B cell (primary cell): ENCODE data around the gene POLRMT. TPM values are rescaled to one million over a fixed set of nuclear protein-coding genes. Genes with fewer than 3 reads are reported as not detected.
A peak's percentile ranks its signal among the peaks of the same experiment; 100 is the strongest.

Experiments
- ATAC-seq: fragments of 200-7000 bp; cut with Tn5 transposase; one replicate; pipeline ENCODE4 v1.10.0; 2021; ENCODE audit warnings: low read depth, mild to moderate bottlenecking, moderate number of reproducible peaks, moderate library complexity
- CTCF ChIA-PET: fragments of 350-600 bp; sonication (Branson Sonifier 250); formaldehyde crosslinking; loops from one replicate; lab custom pipeline; 2021; ENCODE audit warnings: antibody characterized with exemption, inconsistent platforms; lab: Charles Lee
- POLR2A ChIA-PET: fragments of 350-600 bp; sonication (Branson Sonifier 250); formaldehyde crosslinking; loops from one replicate; lab custom pipeline; 2021; ENCODE audit warnings: antibody characterized with exemption; lab: Charles Lee
- DNase-seq: peaks from one replicate; pipeline ENCODE4 v3.0.0; 2013
- H2AFZ ChIP-seq: 2 replicates; pipeline ENCODE4 v1.6.1; 2012; ENCODE audit warnings: mild to moderate bottlenecking, low read depth, low read length; ENCODE audit not compliant: insufficient read depth, poor library complexity, severe bottlenecking
- H3K27ac ChIP-seq, 2 donors: 1 replicate in 1 of 2; 2 replicates in 1 of 2; pipeline ENCODE4 v1.5.1; 2012 to 2013; ENCODE audit warnings: low read length in 2 of 2, mild to moderate bottlenecking in 2 of 2, moderate library complexity in 1 of 2
- H3K27me3 ChIP-seq, 4 experiments: fragments of 200-600 bp in 1 of 4; sonication (generic) in 1 of 4; replicated peaks in 1 of 4; 1 replicate in 2 of 4; 2 replicates in 2 of 4; pipeline versions ENCODE4 v1.6.1 to v1.7.0; 2013 to 2016; ENCODE audit warnings: low read length in 3 of 4, mild to moderate bottlenecking in 2 of 4, mixed read lengths in 1 of 4, moderate library complexity in 1 of 4; ENCODE audit not compliant: insufficient read depth in 4 of 4, control insufficient read depth in 3 of 4; ENCODE audit errors: control extremely low read depth in 1 of 4
- H3K36me3 ChIP-seq, 2 experiments: replicated peaks in 1 of 2; 1 replicate in 1 of 2; 2 replicates in 1 of 2; pipeline versions ENCODE4 v1.6.1 to v1.7.1; 2013; ENCODE audit warnings: low read length in 1 of 2; ENCODE audit not compliant: insufficient read depth in 2 of 2, control insufficient read depth in 1 of 2; ENCODE audit errors: control extremely low read depth in 1 of 2, extremely low read depth in 1 of 2
- H3K4me1 ChIP-seq, 2 donors: fragments of 200-600 bp in 1 of 2; sonication (generic) in 1 of 2; 1 replicate in 1 of 2; 2 replicates in 1 of 2; pipeline versions ENCODE4 v1.5.1 to v1.6.1; 2013 to 2017; ENCODE audit warnings: low read length in 2 of 2; ENCODE audit not compliant: control insufficient read depth in 2 of 2, insufficient read depth in 2 of 2
- H3K4me2 ChIP-seq: replicated peaks from 2 replicates; pipeline ENCODE3; 2012; ENCODE audit warnings: mild to moderate bottlenecking, low read depth, low read length; ENCODE audit not compliant: poor library complexity, severe bottlenecking
- H3K4me3 ChIP-seq, 5 experiments: fragments of 200-600 bp in 1 of 5; sonication (generic) in 1 of 5; 1 replicate in 3 of 5; 2 replicates in 2 of 5; pipeline versions ENCODE4 v1.5.1 to v1.7.0; 2011 to 2016; ENCODE audit warnings: low read length in 4 of 5, mild to moderate bottlenecking in 4 of 5, low read depth in 2 of 5, control low read depth in 1 of 5, moderate library complexity in 1 of 5; ENCODE audit not compliant: insufficient read depth in 1 of 5; ENCODE audit errors: control extremely low read depth in 1 of 5, extremely low read depth in 1 of 5
- H3K79me2 ChIP-seq: fragments of 200-600 bp; sonication (generic); one replicate; pipeline ENCODE4 v1.6.0; 2016; ENCODE audit warnings: low read length; ENCODE audit not compliant: control insufficient read depth, insufficient read depth
- H3K9ac ChIP-seq: fragments of 200-600 bp; sonication (generic); 2 replicates; pipeline ENCODE4 v1.6.1; 2017; ENCODE audit warnings: mild to moderate bottlenecking, low read length, moderate library complexity
- H3K9me3 ChIP-seq, 3 donors: one replicate each; pipeline versions ENCODE4 v1.6.1 to v1.7.1; 2013; ENCODE audit warnings: low read length in 2 of 3; ENCODE audit not compliant: control insufficient read depth in 2 of 3, insufficient read depth in 1 of 3; ENCODE audit errors: control extremely low read depth in 1 of 3
- H4K20me1 ChIP-seq: 2 replicates; pipeline ENCODE4 v1.6.0; 2012; ENCODE audit warnings: mild to moderate bottlenecking, low read length; ENCODE audit not compliant: insufficient read depth, control insufficient read depth, poor library complexity, severe bottlenecking
- H3K27ac Mint-ChIP-seq: one replicate; pipeline ENCODE4 v1.8.0; 2021; ENCODE audit warnings: mixed read lengths
- H3K27me3 Mint-ChIP-seq: one replicate; pipeline ENCODE4 v1.8.0; 2021; ENCODE audit warnings: mixed read lengths
- H3K4me1 Mint-ChIP-seq: one replicate; pipeline ENCODE4 v1.8.0; 2021; ENCODE audit warnings: mixed read lengths
- H3K4me3 Mint-ChIP-seq: one replicate; pipeline ENCODE4 v1.8.0; 2021; ENCODE audit warnings: mixed read lengths
- H3K9me3 Mint-ChIP-seq: one replicate; pipeline ENCODE4 v1.8.0; 2022; ENCODE audit warnings: mixed read lengths; ENCODE audit not compliant: insufficient read depth
- CTCF ChIP-seq: fragments of 200-600 bp; IDR thresholded peaks from one replicate; pipeline ENCODE4 v1.8.0; 2022; ENCODE audit warnings: antibody characterized with exemption, mild to moderate bottlenecking
- EZH2 ChIP-seq: IDR thresholded peaks from 2 replicates; pipeline ENCODE4 v1.6.1; 2012; ENCODE audit warnings: borderline replicate concordance, low read depth, mild to moderate bottlenecking, moderate library complexity, low read length; ENCODE audit not compliant: insufficient read depth, poor library complexity, severe bottlenecking
- WGBS: methylation state at CpG from one replicate; pipeline ENCODE4 v1.1.5; 2013; ENCODE audit warnings: missing lambda C conversion rate; ENCODE audit not compliant: insufficient coverage; 5-methylcytosine and 5-hydroxymethylcytosine counted together
- intact Hi-C: fragments of 100-400 bp; cut with micrococcal nuclease; formaldehyde crosslinking; loops from one replicate; pipeline ENCODE4 v1.10.0; 2022
- polyA plus RNA-seq: library from polyadenylated mRNA; depleted of rRNA; stranded (reverse); fragments of >200 nt; gene quantifications from 2 replicates; pipeline ENCODE4 v1.2.3, GENCODE V29; 2012
- total RNA-seq, 2 donors: library from RNA; stranded (reverse); fragments of 120-200 nt in 1 of 2; gene quantifications; 1 replicate in 1 of 2; 2 replicates in 1 of 2; pipeline versions ENCODE4 v1.2.3 to v1.2.4, GENCODE V29; 2013 to 2022

The POLRMT gene
- total and polyA plus RNA-seq, 2 donors (not counting 1 experiment from before 2014, with no cell fraction given) = 77.8 to 98.0 TPM

- no peaks in the 10 kb centered on the region for H3K9me3 ChIP-seq
- ChIA-PET CTCF (no interaction called here), POLR2A (no interaction called here)
- H3K36me3 ChIP-seq = peaks cover 0 to 33% of the 10 kb centered on the region in 2 experiments
- ATAC-seq = no peak
- intact Hi-C loops = no loop called here
- H3K27me3 ChIP-seq = no peaks in the 10 kb centered on the region
- Mint-ChIP-seq H3K27me3 (no peaks in the 10 kb centered on the region), H3K9me3 (no peaks in the 10 kb centered on the region), H3K27ac (no peak overlapping the region), H3K4me1 (peaks cover 17% of the 10 kb centered on the region), H3K4me3 (no peak overlapping the region)
- no peak overlapping the region for H2AFZ ChIP-seq
- H3K79me2 ChIP-seq = peaks cover 57% of the 10 kb centered on the region
- peak; percentile 24 for DNase-seq
- TF ChIP-seq CTCF = no peak
- TF ChIP-seq EZH2 = no peak
- peaks cover 10 to 11% of the 10 kb centered on the region in 2 donors for H3K4me1 ChIP-seq
- 97% methylated on average over 43 of the region's 46 CpGs for WGBS
- no peak overlapping the region for H3K4me2 ChIP-seq
- H4K20me1 ChIP-seq = peaks cover 87% of the 10 kb centered on the region
- H3K27ac ChIP-seq = no peak overlapping the region
- no peak overlapping the region for H3K9ac ChIP-seq
- H3K4me3 ChIP-seq = no peak overlapping the region
Observed at GRCh38 chr19:579111-579841, 54.1 kb downstream of the POLRMT start.
